T-helper 17 cell (primary cell): ENCODE results near the gene CAD. TPM values are rescaled to one million over a fixed set of nuclear protein-coding genes. Genes with fewer than 3 reads are reported as not detected.
"Not testable (repeated sequence)": the region's sequence is repeated elsewhere in the genome, so short reads cannot be mapped to it uniquely, and the experiment has no call there.

Source experiments
- ATAC-seq: fragments of 150-1000 bp; cut with Tn5 transposase; 2 replicates; pipeline ENCODE4 v1.10.0; 2021; ENCODE audit warnings: mild to moderate bottlenecking, moderate library complexity
- DNase-seq, 3 donors: peaks; one replicate each; pipeline versions ENCODE4 v3.0.0 to v3.0.0-alpha.2; 2020 to 2021
- H3K9me3 ChIP-seq: one replicate; pipeline ENCODE4 v1.7.0; 2013; ENCODE audit warnings: low read length, mild to moderate bottlenecking; ENCODE audit not compliant: control insufficient read depth, poor library complexity, severe bottlenecking
- H3K27ac Mint-ChIP-seq: one replicate; pipeline ENCODE4 v1.8.0; 2022; ENCODE audit warnings: mild to moderate bottlenecking, moderate library complexity, mixed read lengths
- H3K27me3 Mint-ChIP-seq: one replicate; pipeline ENCODE4 v1.8.0; 2022; ENCODE audit warnings: mixed read lengths
- H3K36me3 Mint-ChIP-seq: one replicate; pipeline ENCODE4 v1.8.0; 2022; ENCODE audit warnings: low read depth, mixed read lengths
- H3K4me1 Mint-ChIP-seq: one replicate; pipeline ENCODE4 v1.8.0; 2022; ENCODE audit warnings: mild to moderate bottlenecking, mixed read lengths
- H3K4me3 Mint-ChIP-seq: one replicate; pipeline ENCODE4 v1.8.0; 2022; ENCODE audit warnings: mild to moderate bottlenecking, moderate library complexity, mixed read lengths
- total RNA-seq, 4 donors: library from RNA in 2 of 4; stranded (reverse) in 2 of 4; gene quantifications; one replicate each; pipeline ENCODE4 v1.2.3 and lab custom pipeline; 2022 to 2026

The CAD gene
- total RNA-seq, 2 donors from 2014 or later = 27.2 to 30.0 TPM

GRCh38 chr2:27186613-27187345 is 30.4 kb upstream of the CAD start:
- H3K4me3 Mint-ChIP-seq = peak overlapping the region; percentile 15

DNA sequence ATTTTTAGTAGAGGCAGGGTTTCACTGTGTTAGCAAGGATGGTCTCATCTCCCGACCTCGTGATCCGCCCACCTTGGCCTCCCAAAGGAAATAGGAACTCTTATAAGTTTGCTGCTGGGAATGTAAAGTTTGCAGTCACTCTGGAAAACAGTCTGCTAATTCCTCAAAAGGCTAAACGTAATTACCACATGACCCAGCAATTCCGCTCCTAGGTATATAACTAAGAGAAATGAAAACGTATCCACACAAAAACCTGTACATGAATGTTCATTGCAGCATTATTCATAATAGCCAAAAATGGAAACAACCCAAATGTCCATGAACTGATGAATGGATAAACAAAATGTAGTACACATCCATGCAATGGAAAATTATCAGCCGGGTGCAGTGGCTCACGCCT is 27.2 kb upstream of the CAD start:
- Mint-ChIP-seq H3K36me3 (no peaks in the 10 kb centered on the region), H3K4me1 (peaks cover 7% of the 10 kb centered on the region), H3K27ac (no peak overlapping the region), H3K27me3 (peaks cover 8% of the 10 kb centered on the region), H3K4me3 (no peak overlapping the region)
- no peaks in the 10 kb centered on the region for H3K9me3 ChIP-seq
- DNase-seq (no peak), ATAC-seq (no peak)

More at GRCh38 chr2:27186613-27187345, 30.4 kb upstream of the CAD start:
- no peak overlapping the region for H3K27ac Mint-ChIP-seq
- no peaks in the 10 kb centered on the region for H3K4me1 Mint-ChIP-seq
- no peak for ATAC-seq
- no peaks in the 10 kb centered on the region for H3K36me3 Mint-ChIP-seq
- no peaks in the 10 kb centered on the region for H3K9me3 ChIP-seq
- peaks cover 30% of the 10 kb centered on the region for H3K27me3 Mint-ChIP-seq
- DNase-seq = no peak

- H3K4me1 Mint-ChIP-seq = peaks cover 7% of the 10 kb centered on the region
- ATAC-seq = peak; percentile 84
- no peaks in the 10 kb centered on the region for H3K9me3 ChIP-seq
- peak in 1 of 3 donors; percentile 37 for DNase-seq
- no peaks in the 10 kb centered on the region for H3K36me3 Mint-ChIP-seq
- no peak overlapping the region for H3K4me3 Mint-ChIP-seq
- H3K27ac Mint-ChIP-seq = no peak overlapping the region
- peaks cover 8% of the 10 kb centered on the region for H3K27me3 Mint-ChIP-seq
Measured at GRCh38 chr2:27191070-27191829, 25.9 kb upstream of the CAD start.

DNA sequence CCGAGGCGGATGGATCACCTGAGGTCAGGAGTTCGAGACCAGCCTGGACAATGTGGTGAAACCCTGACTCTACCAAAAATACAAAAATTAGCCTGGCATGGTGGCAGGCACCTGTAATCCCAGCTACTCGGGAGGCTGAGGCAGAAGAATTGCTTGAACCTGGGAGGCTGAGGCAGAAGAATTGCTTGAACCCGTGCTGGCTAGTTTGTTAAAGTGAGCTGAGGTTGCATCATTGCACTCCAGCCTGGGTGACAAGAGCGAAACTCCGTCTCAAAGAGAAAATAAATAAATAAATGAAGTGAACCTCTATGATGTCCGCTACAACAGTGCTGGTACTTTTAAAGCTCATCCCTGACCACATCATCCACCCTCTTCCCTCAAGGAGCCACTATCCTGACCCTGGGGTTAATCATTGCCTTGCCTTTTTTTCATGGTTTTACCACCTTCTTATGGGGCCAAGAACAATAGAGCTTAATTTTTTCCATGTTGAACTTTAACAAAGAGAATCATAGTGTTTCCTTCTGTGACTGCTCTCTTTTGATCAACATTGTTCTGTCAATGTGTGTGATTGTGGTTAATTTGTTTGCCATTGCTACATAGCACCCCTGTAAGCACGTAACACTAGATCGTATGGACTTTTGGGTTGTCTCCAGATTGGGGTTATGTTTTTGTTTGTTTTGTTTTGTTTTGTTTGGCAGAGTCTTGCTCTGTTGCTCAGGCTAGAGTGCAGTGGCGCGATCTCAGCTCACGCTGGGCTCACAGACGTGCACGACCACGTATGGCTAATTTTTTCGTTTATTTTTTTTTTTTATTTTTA is 22.4 kb upstream of the CAD start:
- Mint-ChIP-seq H3K4me1 (peaks cover 12% of the 10 kb centered on the region), H3K36me3 (peaks cover 3% of the 10 kb centered on the region), H3K27ac (peak overlapping the region; percentile 29), H3K27me3 (no peaks in the 10 kb centered on the region), H3K4me3 (no peak overlapping the region)
- ATAC-seq (no peak), DNase-seq (no peak)
- no peaks in the 10 kb centered on the region for H3K9me3 ChIP-seq

DNA sequence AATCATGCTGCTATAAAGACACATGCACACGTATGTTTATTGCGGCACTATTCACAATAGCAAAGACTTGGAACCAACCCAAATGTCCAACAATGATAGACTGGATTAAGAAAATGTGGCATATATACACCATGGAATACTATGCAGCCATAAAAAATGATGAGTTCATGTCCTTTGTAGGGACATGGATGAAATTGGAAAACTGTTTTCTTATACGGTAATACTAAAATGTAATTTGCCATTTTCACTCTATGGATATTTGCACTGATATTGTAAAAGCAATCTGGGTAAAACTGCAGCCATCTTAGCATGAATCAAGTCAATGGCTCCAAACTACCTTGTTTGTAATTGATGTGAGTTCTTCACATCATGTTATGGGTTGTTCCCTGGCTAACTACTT is 21.4 kb upstream of the CAD start:
- H3K4me3 Mint-ChIP-seq, H3K27ac Mint-ChIP-seq, H3K36me3 Mint-ChIP-seq: not testable (repeated sequence)

DNA sequence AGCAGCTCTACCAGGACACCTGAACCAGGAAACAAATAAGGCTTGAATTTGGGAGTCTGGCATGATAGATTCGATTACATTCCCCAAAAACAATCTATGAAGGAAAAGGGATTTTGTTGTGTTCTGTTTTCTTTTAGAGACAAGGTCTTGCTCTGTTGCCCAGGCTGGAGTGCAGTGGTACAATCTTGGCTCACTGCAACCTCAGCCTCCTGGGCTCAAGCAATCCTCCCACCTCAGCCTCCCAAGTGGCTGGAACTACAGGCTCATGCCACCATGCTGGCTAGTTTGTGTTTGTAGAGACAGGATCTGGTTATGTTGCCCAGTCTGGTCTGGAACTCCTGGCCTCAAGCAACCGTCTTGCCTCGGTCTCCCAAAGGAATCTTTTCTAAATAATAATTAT is 19.1 kb upstream of the CAD start:
- H3K4me1 Mint-ChIP-seq, DNase-seq, H3K9me3 ChIP-seq, H3K36me3 Mint-ChIP-seq, ATAC-seq, H3K27ac Mint-ChIP-seq, H3K4me3 Mint-ChIP-seq, H3K27me3 Mint-ChIP-seq: not testable (repeated sequence)

More for the DNA sequence above, 21.4 kb upstream of the CAD start:
- ATAC-seq, H3K27me3 Mint-ChIP-seq, DNase-seq, H3K9me3 ChIP-seq: not testable (repeated sequence)
- peaks cover 12% of the 10 kb centered on the region for H3K4me1 Mint-ChIP-seq

DNA sequence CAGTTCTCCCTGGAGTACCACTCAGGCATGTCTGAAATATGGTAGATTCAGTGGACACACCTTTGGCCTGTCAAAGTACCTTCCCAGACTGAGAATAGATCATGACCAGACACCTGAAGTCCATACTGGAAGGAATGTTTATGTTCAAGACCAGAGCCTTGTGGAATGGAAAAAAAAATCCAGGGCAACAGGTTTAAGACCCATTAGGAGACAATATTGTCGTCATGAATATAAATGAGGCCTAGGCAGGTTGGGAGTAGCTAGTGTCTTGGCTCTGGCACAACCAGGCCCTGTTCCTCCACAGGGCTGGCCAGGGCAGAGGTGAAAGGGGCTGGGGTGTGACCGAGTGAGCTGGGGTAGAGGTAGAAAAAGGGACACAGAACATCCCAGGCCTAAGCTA is 18.5 kb upstream of the CAD start:
- no peaks in the 10 kb centered on the region for H3K9me3 ChIP-seq

GRCh38 chr2:27199241-27199640 is 17.9 kb upstream of the CAD start:
- Mint-ChIP-seq H3K4me3 (peak overlapping the region; percentile 51), H3K36me3 (peaks cover 7% of the 10 kb centered on the region), H3K27ac (peak overlapping the region; percentile 80), H3K27me3 (no peaks in the 10 kb centered on the region), H3K4me1 (peaks cover 9% of the 10 kb centered on the region)
- no peaks in the 10 kb centered on the region for H3K9me3 ChIP-seq
- DNase-seq = no peak
- no peak for ATAC-seq

More for the DNA sequence above, 18.5 kb upstream of the CAD start:
- DNase-seq (no peak), ATAC-seq (no peak)
- Mint-ChIP-seq H3K4me3 (peak overlapping the region; percentile 51), H3K36me3 (peaks cover 7% of the 10 kb centered on the region), H3K27ac (no peak overlapping the region), H3K4me1 (peaks cover 7% of the 10 kb centered on the region), H3K27me3 (no peaks in the 10 kb centered on the region)

DNA sequence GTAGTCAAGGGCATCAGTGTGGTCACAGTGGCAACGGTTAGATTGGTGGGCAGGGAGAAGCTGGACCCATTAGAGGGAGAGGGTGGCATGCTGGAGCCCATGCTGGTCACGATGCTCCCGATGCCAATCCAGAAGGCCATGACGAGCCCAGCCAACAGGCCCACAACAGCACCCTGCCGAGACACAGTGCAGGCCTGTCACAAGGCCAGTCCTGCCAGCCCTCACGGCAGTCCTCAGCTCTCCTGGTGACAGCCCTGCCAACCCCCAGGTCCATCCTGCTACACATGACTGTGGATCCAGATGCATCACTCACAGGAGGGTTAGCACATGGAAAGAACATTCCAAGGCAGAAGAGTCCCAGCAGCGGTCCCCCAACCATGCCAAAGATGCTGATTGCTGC is 15.5 kb upstream of the CAD start:
- ATAC-seq (no peak), DNase-seq (no peak)
- no peaks in the 10 kb centered on the region for H3K27me3 Mint-ChIP-seq
- no peak overlapping the region for H3K4me3 Mint-ChIP-seq
- H3K36me3 Mint-ChIP-seq = peaks cover 14% of the 10 kb centered on the region
- H3K9me3 ChIP-seq = no peaks in the 10 kb centered on the region
- H3K4me1 Mint-ChIP-seq = peaks cover 26% of the 10 kb centered on the region
- H3K27ac Mint-ChIP-seq = peak overlapping the region; percentile 53

- DNase-seq (no peak), ATAC-seq (no peak)
- no peak overlapping the region for H3K4me3 Mint-ChIP-seq
- peaks cover 33% of the 10 kb centered on the region for H3K4me1 Mint-ChIP-seq
- H3K27ac Mint-ChIP-seq = no peak overlapping the region
- no peaks in the 10 kb centered on the region for H3K27me3 Mint-ChIP-seq
- peaks cover 19% of the 10 kb centered on the region for H3K36me3 Mint-ChIP-seq
- H3K9me3 ChIP-seq = no peaks in the 10 kb centered on the region
Measured at GRCh38 chr2:27202854-27203253, 14.3 kb upstream of the CAD start.

DNA sequence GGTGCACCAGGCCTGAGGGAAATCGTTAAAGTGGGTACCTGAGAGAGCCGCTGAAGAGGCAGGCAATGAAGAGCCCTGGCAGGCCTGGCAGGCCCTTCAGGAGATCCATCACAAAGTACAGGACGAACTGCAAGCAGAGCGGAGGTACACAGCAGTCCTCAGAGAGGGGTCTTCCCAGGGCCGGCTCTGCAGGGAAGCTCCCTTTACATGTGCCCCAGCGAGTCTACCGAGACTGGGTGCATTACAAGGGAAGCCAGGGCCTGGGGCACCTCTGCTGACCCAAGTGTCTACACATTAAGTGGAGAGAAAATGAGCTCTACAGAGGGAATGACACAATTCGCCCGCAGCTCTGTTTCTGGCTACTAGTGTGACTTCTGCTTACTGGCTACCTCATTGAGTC is 13.4 kb upstream of the CAD start:
- H3K4me3 Mint-ChIP-seq = no peak overlapping the region
- H3K27me3 Mint-ChIP-seq = no peaks in the 10 kb centered on the region
- H3K4me1 Mint-ChIP-seq = peaks cover 28% of the 10 kb centered on the region
- peak overlapping the region; percentile 92 for H3K27ac Mint-ChIP-seq
- peaks cover 18% of the 10 kb centered on the region for H3K36me3 Mint-ChIP-seq
- ATAC-seq (no peak), DNase-seq (no peak)
- H3K9me3 ChIP-seq = no peaks in the 10 kb centered on the region

- ATAC-seq (peak; percentile 36), DNase-seq (no peak)
- Mint-ChIP-seq H3K36me3 (peaks cover 17% of the 10 kb centered on the region), H3K27me3 (no peaks in the 10 kb centered on the region), H3K4me1 (peaks cover 31% of the 10 kb centered on the region), H3K27ac (peak overlapping the region; percentile 92), H3K4me3 (peak overlapping the region; percentile 47)
- H3K9me3 ChIP-seq = no peaks in the 10 kb centered on the region
Measured at GRCh38 chr2:27204566-27204965, 12.6 kb upstream of the CAD start.

GRCh38 chr2:27205206-27205605 is 12.0 kb upstream of the CAD start:
- DNase-seq = no peak
- no peaks in the 10 kb centered on the region for H3K27me3 Mint-ChIP-seq
- H3K4me3 Mint-ChIP-seq = peak overlapping the region; percentile 79
- peak overlapping the region; percentile 92 for H3K27ac Mint-ChIP-seq
- ATAC-seq = no peak
- peaks cover 37% of the 10 kb centered on the region for H3K4me1 Mint-ChIP-seq
- peaks cover 15% of the 10 kb centered on the region for H3K36me3 Mint-ChIP-seq
- no peaks in the 10 kb centered on the region for H3K9me3 ChIP-seq
